Ammon's horn (tissue), 1 donor: Measurements from ENCODE around the gene SHROOM3.

Source experiments
- DNase-seq: peaks from one replicate; pipeline ENCODE4 v3.0.0-alpha.2; 2016; ENCODE audit warnings: low spot score

The SHROOM3 gene

DNA sequence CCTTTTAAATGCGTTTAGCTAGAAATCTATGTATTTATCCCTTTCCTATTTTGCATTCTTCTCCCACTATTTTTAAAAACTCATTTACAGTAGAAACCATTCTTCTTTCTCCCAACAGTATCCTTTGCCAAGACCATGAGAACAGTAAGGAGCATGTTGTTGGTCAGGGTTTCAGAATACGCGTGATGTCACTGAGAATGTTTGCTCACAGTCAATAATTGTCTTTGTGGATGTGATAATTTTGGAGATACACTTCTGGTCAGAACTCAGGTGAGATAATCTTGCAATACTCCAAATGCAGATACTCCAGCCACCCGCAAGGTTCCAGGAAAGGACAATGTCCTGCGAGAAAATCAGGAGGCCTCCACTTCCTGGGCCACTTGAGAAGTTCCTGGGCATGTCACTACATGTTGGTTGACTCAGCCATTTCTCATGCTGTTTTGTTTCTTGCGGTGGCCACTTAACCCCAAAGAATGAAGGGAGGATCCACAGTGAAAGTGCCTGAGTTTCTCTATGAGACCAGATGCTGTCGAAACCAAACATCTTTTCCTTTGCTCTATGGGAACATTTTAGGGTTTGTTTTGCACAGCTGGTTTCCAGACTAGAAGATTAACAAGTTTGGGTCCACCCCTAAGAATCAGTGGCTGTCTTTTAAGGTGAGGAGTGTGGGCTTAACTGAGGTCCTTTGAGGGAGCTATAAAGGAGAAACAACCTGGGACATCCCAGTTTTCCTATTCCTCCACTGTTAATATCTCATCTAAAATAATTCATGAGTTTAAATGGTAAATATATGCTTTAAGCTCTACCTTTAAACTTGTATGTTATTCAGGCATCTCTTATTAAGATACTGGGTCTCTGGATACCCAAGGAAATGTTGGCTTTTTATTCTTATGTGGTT is 346.9 kb downstream of the SHROOM3 start:
- DNase-seq, result no peak

DNA sequence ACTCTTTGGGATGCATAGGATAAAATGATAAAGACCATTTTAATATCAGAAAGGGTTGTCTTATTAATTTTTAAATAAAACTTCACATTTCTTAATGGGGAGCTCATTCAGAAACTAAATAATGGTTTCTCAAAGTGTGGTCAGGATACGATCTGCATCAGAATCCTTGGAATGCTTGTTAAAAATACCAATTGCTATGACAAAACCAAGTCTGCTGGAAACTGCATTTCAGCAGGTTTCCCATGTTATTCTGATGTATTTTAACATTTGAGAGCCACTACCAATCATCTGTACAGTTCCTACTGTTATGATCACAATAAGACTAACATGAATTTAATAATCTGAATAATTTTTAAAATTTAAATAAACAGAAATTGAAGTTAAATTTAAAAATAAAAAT is 347.8 kb downstream of the SHROOM3 start:
- DNase-seq, result no peak

- DNase-seq, result no peak
Measured at GRCh38 chr4:76783836-76784235, 348.8 kb downstream of the SHROOM3 start.

DNA sequence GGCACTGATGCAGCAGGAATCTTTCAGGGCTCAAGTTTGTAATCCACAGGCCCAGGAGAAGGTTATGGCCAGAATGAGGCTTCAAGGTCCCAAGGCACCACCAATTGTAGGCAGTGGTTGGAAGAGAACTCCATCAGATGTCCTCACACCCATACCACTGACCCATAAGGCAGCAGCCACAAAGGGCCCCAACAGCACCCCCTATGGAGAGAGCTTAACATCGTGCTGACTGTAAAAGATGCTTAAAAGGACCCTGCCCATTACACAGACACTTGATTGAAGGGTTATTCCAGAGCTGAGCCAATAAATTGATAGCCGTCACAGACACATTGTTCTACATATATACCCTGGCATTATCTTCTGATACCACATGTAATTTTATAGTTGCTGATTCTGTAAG is 349.2 kb downstream of the SHROOM3 start:
- no peak for DNase-seq

GRCh38 chr4:76787898-76788297 is 352.9 kb downstream of the SHROOM3 start:
- DNase-seq, result no peak

- no peak for DNase-seq
Measured at GRCh38 chr4:76790377-76790776, 355.3 kb downstream of the SHROOM3 start.

GRCh38 chr4:76791479-76791878 is 356.4 kb downstream of the SHROOM3 start:
- no peak for DNase-seq

- no peak for DNase-seq
Measured at GRCh38 chr4:76792418-76792817, 357.4 kb downstream of the SHROOM3 start.

GRCh38 chr4:76795243-76795642 is 360.2 kb downstream of the SHROOM3 start:
- no peak for DNase-seq

GRCh38 chr4:76799140-76799539 is 364.1 kb downstream of the SHROOM3 start:
- no peak for DNase-seq

GRCh38 chr4:76799718-76800117 is 364.7 kb downstream of the SHROOM3 start:
- no peak for DNase-seq

- DNase-seq, result no peak
Measured at GRCh38 chr4:76800902-76801301, 365.9 kb downstream of the SHROOM3 start.

DNA sequence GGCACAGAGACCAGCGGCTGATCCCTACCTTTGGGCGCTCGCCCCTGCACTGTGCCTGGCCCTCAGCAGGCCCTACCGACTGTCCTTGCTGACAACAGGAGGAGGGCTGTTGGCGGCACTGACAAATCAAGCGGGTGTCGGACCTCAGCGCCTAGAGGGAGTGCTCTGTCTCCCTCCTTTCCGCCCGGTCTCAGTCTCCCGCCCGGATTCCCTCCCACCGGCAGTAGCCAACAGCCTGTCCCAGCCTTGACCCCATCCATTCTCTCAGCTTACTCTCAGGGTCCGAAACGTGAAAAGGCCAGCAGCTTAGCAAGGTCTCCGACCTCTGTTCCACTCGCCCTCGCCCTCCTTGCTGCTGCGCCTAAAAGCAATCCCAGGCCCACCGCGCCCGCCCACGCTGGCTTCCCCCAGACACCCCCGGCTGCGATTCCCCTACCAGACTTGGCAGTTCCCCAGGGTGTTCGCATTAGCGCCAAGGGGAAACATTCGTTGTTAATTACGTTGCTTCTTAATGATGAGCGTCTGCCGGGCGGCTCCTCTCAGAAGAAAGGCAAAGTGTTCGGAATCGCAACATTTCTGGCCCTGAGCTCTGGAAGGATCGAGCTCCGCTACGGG is 366.7 kb downstream of the SHROOM3 start:
- no peak for DNase-seq

GRCh38 chr4:76802236-76803021 is 367.4 kb downstream of the SHROOM3 start:
- DNase-seq, result no peak

DNA sequence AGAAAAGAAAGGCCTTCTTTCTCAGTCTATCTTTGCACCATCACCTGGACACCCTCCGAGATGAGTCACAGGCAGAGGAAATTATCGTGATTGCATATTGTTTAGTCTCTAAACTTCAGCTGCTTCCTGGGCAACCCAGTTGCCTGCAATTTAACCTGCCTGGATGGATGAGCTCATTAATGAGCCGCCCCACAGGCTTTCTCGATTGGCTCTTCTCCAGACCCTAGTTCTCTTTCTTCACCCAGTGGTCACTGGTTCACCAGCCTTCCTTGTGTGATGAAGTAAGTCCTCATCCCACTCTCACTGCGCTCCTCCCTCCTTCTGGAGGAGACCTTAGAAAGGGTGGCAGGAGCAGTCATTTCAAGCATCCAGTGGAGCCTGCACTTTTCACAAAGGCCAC is 368.5 kb downstream of the SHROOM3 start:
- no peak for DNase-seq

DNA sequence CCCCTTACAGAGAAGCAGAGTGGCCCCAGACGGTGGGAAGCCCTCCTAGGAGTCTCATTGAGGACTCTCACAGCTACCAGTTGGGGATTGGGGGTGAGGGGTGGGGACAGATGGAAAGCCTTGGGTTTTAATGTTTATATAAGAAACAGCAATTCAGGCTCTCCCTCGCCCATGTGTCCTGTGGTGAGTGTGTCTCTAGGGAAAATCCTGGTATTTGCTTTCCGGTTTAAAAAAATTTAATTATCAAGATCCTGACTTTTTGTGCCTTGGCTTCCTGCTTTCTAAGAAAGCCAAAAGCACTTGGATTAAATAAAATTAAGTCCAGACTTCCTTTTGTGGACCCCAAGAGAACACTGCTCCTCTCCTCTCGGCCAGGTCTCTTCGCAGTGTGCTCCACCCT is 369.1 kb downstream of the SHROOM3 start:
- no peak for DNase-seq

DNA sequence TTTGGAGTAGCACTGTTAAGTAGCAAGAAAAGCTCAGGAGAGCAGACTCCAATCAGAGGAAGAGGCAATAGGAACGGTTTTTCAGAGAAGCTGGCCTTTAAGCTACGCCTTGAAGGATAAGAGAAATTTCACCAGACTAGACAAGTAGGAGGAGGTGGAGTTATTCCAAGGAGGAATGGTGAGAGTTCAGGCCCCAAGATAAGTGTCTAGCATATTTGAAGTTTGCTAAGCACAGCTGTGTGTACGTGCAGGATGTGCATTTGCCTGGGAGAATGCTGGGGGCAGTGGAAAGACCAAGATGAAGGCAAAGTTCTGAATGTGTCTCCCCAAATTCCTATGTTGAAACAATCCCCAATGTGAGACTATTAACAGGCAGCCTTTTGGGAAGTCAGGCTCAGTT is 371.3 kb downstream of the SHROOM3 start:
- no peak for DNase-seq

- DNase-seq, result no peak
Measured at GRCh38 chr4:76806757-76807156, 371.7 kb downstream of the SHROOM3 start.

DNA sequence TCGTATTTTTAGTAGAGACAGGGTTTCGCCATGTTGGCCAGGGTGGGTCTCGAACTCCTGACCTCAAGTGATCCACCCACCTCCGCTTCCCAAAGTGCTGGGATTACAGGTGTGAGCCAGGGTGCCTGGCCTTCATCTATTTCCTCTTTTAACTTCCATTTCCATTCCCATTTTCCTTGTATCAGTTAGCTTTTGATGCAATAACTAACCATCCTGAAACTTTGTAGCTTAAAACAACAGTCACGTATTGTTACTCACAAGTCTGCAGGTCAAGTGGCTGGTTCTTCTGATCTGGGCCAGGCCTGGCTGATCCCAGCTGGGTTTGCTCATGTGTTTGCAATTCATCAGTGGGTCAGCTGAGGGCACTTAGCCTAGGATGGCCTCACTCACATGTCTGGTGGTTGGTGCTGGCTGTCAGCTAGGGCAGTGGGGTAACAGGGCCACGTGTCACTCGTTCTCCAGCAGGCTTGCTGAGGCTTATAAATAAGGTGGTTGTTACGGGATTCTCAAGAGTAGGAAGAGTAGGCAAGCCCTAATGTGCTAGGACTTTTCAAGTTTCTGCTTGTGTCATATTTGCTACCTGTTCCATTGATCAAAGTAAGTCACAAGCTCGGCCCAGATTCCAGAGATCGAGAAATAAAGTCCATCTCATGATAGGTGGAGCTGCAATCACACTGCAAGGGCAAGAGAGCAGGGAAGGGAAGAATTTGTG is 374.7 kb downstream of the SHROOM3 start:
- DNase-seq, result no peak

DNA sequence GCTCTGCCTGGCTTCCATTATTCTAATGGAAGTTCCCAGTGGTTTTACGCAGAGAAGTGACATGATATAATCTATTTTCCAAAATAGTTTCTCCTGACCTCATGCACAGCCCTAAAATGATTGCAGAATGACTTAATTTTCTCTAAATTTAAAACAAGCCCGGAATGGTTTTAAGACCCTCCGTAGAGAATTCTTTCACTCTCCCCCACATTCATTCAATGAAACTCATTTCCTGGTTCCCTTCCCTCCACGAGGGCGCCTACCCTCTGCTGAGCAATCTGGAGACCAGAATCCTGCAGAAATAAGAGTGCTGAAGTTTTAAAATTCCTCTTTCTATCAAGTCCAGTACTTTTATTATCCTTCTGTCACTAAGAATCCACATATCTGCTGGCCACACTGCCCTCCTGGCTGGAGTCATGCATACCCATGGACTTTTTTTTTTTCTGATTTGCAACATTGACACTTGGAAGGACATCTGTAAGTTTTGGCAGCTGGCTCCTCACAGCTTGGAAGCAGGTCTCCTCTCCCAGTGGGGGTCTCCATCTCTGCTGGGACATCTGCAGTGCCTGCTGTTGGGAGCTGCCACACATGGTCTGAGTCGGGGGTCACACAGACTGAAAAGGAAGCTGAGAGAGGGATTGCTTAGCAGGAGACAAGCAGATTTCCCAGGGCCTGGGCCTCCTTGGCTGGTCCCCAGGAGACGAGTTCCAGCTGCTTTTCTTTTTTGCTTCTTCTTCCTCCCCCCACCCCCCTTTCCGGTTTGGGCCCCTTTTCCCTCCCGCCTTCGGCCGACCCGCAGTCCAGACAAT is 376.8 kb downstream of the SHROOM3 start:
- DNase-seq, result no peak

- no peak for DNase-seq
Measured at GRCh38 chr4:76813070-76813469, 378.0 kb downstream of the SHROOM3 start.
